Fibroblast of gingiva (primary cell): ENCODE data around the gene TEX10.

ENCODE experiments used
- DNase-seq: peaks from one replicate; pipeline ENCODE4 v3.0.0-alpha.2; 2011; ENCODE audit warnings: low read depth

The TEX10 gene

DNA sequence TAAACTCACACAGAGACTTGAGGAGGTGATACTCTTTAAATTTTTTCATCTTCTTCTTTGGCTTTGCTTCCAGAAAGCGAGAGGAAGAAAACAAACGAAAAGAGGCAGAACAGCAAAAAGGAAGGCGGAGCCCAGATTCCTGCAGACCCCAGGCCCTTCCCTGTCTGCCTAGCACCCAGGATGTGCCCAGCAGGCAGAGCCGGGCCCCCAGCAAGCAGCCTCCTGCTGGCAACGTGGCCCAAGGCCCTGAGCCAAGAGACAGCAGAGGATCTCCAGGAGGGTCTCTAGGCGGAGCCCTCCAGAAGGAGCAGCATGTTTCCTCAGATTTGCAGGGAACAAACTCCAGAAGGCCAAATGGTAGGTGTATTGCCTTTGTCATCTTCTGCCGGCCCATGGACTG, 68.5 kb downstream of the TEX10 start:
- no peak for DNase-seq

DNA sequence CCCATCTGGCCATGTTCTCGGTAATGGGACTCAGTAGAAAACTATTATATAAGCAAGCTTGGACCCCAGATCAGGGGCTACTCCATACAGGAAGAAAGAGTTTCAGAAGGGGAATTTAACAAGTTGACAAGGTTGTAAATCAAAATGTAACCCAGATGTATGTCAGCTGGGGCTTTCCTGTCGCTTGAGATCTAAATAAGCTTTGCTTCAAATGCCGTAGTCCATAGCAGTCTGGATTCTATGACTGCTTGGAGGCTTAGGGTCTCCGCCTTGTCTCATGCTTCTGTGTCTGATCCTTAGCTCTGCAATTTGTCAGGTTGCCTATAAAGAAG, 70.4 kb downstream of the TEX10 start:
- no peak for DNase-seq

DNA sequence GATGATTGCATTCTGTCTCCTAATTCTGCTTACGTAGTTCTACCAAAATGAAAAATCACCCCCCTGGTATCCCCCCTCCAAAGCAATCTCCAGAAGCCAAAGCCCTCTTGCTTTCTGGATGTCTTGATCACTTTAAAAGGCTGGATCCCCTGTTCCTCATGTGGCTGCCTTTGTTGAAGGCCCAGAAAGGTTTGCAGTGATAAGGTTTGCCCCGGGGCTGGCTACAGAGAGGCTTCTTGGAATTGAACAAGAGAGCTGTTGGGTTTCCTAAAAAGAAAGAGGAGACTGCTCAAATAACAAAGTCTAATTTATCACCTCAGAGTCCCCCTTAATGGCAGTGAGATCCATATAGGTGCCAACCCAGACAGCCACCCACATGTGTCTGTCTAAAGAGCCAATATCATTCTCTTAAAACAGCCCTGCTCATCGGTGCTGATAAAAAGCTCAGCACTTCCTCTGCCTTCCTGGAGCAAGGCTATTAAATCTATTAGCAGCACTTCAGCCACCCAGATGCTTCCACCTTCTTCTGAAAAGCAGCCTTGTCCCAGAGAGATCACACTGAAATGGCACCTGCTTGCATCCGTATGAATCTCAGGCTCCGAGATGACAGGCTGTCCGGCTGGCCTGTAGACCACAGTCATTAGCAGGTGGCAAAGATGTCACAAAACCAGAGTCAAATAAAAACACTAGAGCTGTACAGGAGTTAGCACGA, 70.9 kb downstream of the TEX10 start:
- no peak for DNase-seq

DNA sequence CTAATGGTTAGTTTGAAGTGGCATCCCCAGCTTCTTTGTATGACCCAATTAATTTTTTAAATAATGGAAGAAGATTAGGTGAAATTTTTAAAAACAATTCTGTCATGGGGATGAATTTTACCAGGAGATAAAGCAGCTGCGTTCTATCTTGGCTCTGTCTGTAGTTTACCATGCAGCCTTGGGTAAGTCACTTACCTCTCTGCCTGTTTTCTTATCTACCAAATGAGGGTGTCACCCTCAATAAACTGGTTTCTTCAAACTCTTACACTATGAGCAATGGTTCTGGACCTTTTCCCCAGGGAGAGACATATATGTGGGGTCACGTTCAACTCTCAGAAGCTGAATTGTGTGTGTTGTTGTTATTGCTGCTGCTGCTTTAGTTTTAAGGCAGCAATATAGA, 71.7 kb downstream of the TEX10 start:
- DNase-seq: no peak

DNA sequence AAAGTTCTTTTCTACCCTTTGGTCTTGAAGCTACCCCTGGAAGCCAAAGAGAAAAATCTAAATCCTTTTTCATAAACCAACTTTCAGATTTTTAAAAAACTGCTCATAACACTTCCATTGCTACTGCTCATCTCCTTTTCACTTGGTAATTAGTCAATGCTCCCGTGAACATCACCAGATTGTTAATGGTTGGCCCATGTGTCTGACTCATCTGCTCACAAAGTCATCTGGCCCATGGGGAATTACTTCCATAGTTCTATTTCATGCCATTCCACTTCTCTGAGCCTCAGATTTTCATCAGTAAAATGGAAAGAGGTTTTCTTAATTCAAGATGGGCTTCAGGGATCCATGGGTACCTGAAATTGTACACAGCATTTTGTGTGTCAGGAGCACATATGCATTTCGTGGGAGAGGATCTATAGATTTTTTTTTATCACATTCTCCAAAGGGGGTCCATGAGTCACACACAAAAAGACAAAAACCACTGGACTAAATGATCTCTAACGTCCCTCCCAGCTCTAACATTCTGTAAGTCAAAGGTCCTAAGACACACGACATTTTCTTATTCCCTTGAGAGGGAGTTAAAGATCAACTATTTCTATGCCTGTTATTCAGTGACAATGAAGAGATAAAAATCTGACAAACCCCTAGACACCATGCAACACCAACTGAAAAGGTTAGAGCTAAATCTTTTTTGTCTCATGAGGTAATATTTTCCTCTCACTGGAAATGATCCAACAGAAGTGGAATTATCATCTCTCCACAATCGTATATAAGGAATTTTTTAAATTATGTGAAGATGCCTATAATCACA, 75.4 kb downstream of the TEX10 start:
- peak; percentile 52 for DNase-seq

DNA sequence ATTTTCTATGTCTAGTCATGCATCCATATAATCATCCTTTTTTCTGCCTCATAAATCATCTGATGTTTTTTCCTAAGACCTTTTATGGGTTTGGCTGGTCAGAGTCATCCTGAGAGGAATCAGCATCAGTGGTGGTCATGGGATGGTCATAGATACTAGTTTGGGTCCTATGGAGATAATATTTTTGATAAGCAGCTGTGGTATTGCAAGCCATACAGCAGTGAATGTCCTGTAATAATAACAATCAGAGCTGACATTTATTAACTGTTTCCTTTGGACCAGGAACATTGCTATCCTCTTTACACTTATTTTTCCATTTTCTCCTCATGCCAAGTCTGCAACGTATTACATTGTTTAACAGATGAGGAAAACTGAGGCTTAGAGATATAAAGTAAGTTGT, 83.1 kb downstream of the TEX10 start:
- no peak for DNase-seq

- no peak for DNase-seq
These were observed 84.5 kb downstream of the TEX10 start for GRCh38 chr9:100268271-100268670.

DNA sequence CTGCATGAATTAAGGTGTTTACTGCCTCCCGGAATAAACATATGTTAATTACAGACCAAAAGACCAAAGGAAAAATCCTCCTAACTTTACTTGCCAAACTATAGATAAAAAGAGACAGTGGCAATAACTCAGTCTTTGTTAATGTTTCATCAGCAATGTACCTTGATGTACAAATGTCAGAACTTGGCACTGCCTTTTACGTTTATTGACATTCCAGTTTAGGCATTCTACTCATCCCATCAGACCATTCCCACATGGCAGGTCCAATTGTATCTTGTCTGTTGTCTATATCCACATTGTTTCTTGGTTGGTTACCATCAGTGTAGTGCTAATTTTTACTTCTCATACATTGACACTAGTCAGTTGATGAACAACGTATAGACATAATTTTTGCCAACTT, 85.5 kb downstream of the TEX10 start:
- DNase-seq: no peak
